B cell (primary cell): ENCODE results near the gene PLP1. TPM values are rescaled to one million over a fixed set of nuclear protein-coding genes. Genes with fewer than 3 reads are reported as not detected.

Experiments used
- ATAC-seq: fragments of 200-7000 bp; cut with Tn5 transposase; one replicate; pipeline ENCODE4 v1.10.0; 2021; ENCODE audit warnings: low read depth, mild to moderate bottlenecking, moderate number of reproducible peaks, moderate library complexity
- CTCF ChIA-PET: fragments of 350-600 bp; sonication (Branson Sonifier 250); formaldehyde crosslinking; loops from one replicate; lab custom pipeline; 2021; ENCODE audit warnings: antibody characterized with exemption, inconsistent platforms; lab: Charles Lee
- POLR2A ChIA-PET: fragments of 350-600 bp; sonication (Branson Sonifier 250); formaldehyde crosslinking; loops from one replicate; lab custom pipeline; 2021; ENCODE audit warnings: antibody characterized with exemption; lab: Charles Lee
- DNase-seq: peaks from one replicate; pipeline ENCODE4 v3.0.0; 2013
- H2AFZ ChIP-seq: 2 replicates; pipeline ENCODE4 v1.6.1; 2012; ENCODE audit warnings: mild to moderate bottlenecking, low read depth, low read length; ENCODE audit not compliant: insufficient read depth, poor library complexity, severe bottlenecking
- H3K27ac ChIP-seq, 2 donors: 1 replicate in 1 of 2; 2 replicates in 1 of 2; pipeline ENCODE4 v1.5.1; 2012 to 2013; ENCODE audit warnings: low read length in 2 of 2, mild to moderate bottlenecking in 2 of 2, moderate library complexity in 1 of 2
- H3K27me3 ChIP-seq, 4 experiments: fragments of 200-600 bp in 1 of 4; sonication (generic) in 1 of 4; replicated peaks in 1 of 4; 1 replicate in 2 of 4; 2 replicates in 2 of 4; pipeline versions ENCODE4 v1.6.1 to v1.7.0; 2013 to 2016; ENCODE audit warnings: low read length in 3 of 4, mild to moderate bottlenecking in 2 of 4, mixed read lengths in 1 of 4, moderate library complexity in 1 of 4; ENCODE audit not compliant: insufficient read depth in 4 of 4, control insufficient read depth in 3 of 4; ENCODE audit errors: control extremely low read depth in 1 of 4
- H3K36me3 ChIP-seq, 2 experiments: replicated peaks in 1 of 2; 1 replicate in 1 of 2; 2 replicates in 1 of 2; pipeline versions ENCODE4 v1.6.1 to v1.7.1; 2013; ENCODE audit warnings: low read length in 1 of 2; ENCODE audit not compliant: insufficient read depth in 2 of 2, control insufficient read depth in 1 of 2; ENCODE audit errors: control extremely low read depth in 1 of 2, extremely low read depth in 1 of 2
- H3K4me1 ChIP-seq, 2 donors: fragments of 200-600 bp in 1 of 2; sonication (generic) in 1 of 2; 1 replicate in 1 of 2; 2 replicates in 1 of 2; pipeline versions ENCODE4 v1.5.1 to v1.6.1; 2013 to 2017; ENCODE audit warnings: low read length in 2 of 2; ENCODE audit not compliant: control insufficient read depth in 2 of 2, insufficient read depth in 2 of 2
- H3K4me2 ChIP-seq: replicated peaks from 2 replicates; pipeline ENCODE3; 2012; ENCODE audit warnings: mild to moderate bottlenecking, low read depth, low read length; ENCODE audit not compliant: poor library complexity, severe bottlenecking
- H3K4me3 ChIP-seq, 5 experiments: fragments of 200-600 bp in 1 of 5; sonication (generic) in 1 of 5; 1 replicate in 3 of 5; 2 replicates in 2 of 5; pipeline versions ENCODE4 v1.5.1 to v1.7.0; 2011 to 2016; ENCODE audit warnings: low read length in 4 of 5, mild to moderate bottlenecking in 4 of 5, low read depth in 2 of 5, control low read depth in 1 of 5, moderate library complexity in 1 of 5; ENCODE audit not compliant: insufficient read depth in 1 of 5; ENCODE audit errors: control extremely low read depth in 1 of 5, extremely low read depth in 1 of 5
- H3K79me2 ChIP-seq: fragments of 200-600 bp; sonication (generic); one replicate; pipeline ENCODE4 v1.6.0; 2016; ENCODE audit warnings: low read length; ENCODE audit not compliant: control insufficient read depth, insufficient read depth
- H3K9ac ChIP-seq: fragments of 200-600 bp; sonication (generic); 2 replicates; pipeline ENCODE4 v1.6.1; 2017; ENCODE audit warnings: mild to moderate bottlenecking, low read length, moderate library complexity
- H3K9me3 ChIP-seq, 3 donors: one replicate each; pipeline versions ENCODE4 v1.6.1 to v1.7.1; 2013; ENCODE audit warnings: low read length in 2 of 3; ENCODE audit not compliant: control insufficient read depth in 2 of 3, insufficient read depth in 1 of 3; ENCODE audit errors: control extremely low read depth in 1 of 3
- H4K20me1 ChIP-seq: 2 replicates; pipeline ENCODE4 v1.6.0; 2012; ENCODE audit warnings: mild to moderate bottlenecking, low read length; ENCODE audit not compliant: insufficient read depth, control insufficient read depth, poor library complexity, severe bottlenecking
- H3K27ac Mint-ChIP-seq: one replicate; pipeline ENCODE4 v1.8.0; 2021; ENCODE audit warnings: mixed read lengths
- H3K27me3 Mint-ChIP-seq: one replicate; pipeline ENCODE4 v1.8.0; 2021; ENCODE audit warnings: mixed read lengths
- H3K4me1 Mint-ChIP-seq: one replicate; pipeline ENCODE4 v1.8.0; 2021; ENCODE audit warnings: mixed read lengths
- H3K4me3 Mint-ChIP-seq: one replicate; pipeline ENCODE4 v1.8.0; 2021; ENCODE audit warnings: mixed read lengths
- H3K9me3 Mint-ChIP-seq: one replicate; pipeline ENCODE4 v1.8.0; 2022; ENCODE audit warnings: mixed read lengths; ENCODE audit not compliant: insufficient read depth
- CTCF ChIP-seq: fragments of 200-600 bp; IDR thresholded peaks from one replicate; pipeline ENCODE4 v1.8.0; 2022; ENCODE audit warnings: antibody characterized with exemption, mild to moderate bottlenecking
- EZH2 ChIP-seq: IDR thresholded peaks from 2 replicates; pipeline ENCODE4 v1.6.1; 2012; ENCODE audit warnings: borderline replicate concordance, low read depth, mild to moderate bottlenecking, moderate library complexity, low read length; ENCODE audit not compliant: insufficient read depth, poor library complexity, severe bottlenecking
- WGBS: methylation state at CpG from one replicate; pipeline ENCODE4 v1.1.5; 2013; ENCODE audit warnings: missing lambda C conversion rate; ENCODE audit not compliant: insufficient coverage; 5-methylcytosine and 5-hydroxymethylcytosine counted together
- intact Hi-C: fragments of 100-400 bp; cut with micrococcal nuclease; formaldehyde crosslinking; loops from one replicate; pipeline ENCODE4 v1.10.0; 2022
- polyA plus RNA-seq: library from polyadenylated mRNA; depleted of rRNA; stranded (reverse); fragments of >200 nt; gene quantifications from 2 replicates; pipeline ENCODE4 v1.2.3, GENCODE V29; 2012
- total RNA-seq, 2 donors: library from RNA; stranded (reverse); fragments of 120-200 nt in 1 of 2; gene quantifications; 1 replicate in 1 of 2; 2 replicates in 1 of 2; pipeline versions ENCODE4 v1.2.3 to v1.2.4, GENCODE V29; 2013 to 2022

Gene PLP1
- total and polyA plus RNA-seq, 2 donors (not counting 1 experiment from before 2014, with no cell fraction given) = not detected

- Histone ChIP-seq H4K20me1 (no peaks in the 10 kb centered on the region), H3K36me3 (no peaks in the 10 kb centered on the region), H3K27ac (no peak overlapping the region), H3K79me2 (no peaks in the 10 kb centered on the region), H3K9me3 (no peaks in the 10 kb centered on the region), H2AFZ (no peak overlapping the region), H3K4me3 (no peak overlapping the region), H3K4me2 (no peak overlapping the region), H3K27me3 (no peaks in the 10 kb centered on the region), H3K4me1 (no peaks in the 10 kb centered on the region), H3K9ac (no peak overlapping the region)
- no peak overlapping the region for H3K4me3 Mint-ChIP-seq
- ATAC-seq (no peak), DNase-seq (no peak)
- H3K27me3 Mint-ChIP-seq = no peaks in the 10 kb centered on the region
- POLR2A ChIA-PET = no interaction called here
- WGBS = 100% methylated on average over 1 of the region's 6 CpGs
- TF ChIP-seq CTCF (no peak), EZH2 (no peak)
- CTCF ChIA-PET = no interaction called here
- H3K27ac Mint-ChIP-seq = no peak overlapping the region
- H3K4me1 Mint-ChIP-seq = no peaks in the 10 kb centered on the region
- H3K9me3 Mint-ChIP-seq = no peaks in the 10 kb centered on the region
- intact Hi-C loops = no loop called here
Observed at GRCh38 chrX:103742339-103742738, 34.3 kb upstream of the PLP1 start.

- Histone ChIP-seq H3K4me2 (no peak overlapping the region), H3K4me1 (no peaks in the 10 kb centered on the region), H3K79me2 (no peaks in the 10 kb centered on the region), H3K27ac (no peak overlapping the region), H2AFZ (no peak overlapping the region), H3K4me3 (no peak overlapping the region), H3K27me3 (peaks cover 0 to 3% (median 0%) of the 10 kb centered on the region in 4 experiments), H3K9me3 (no peaks in the 10 kb centered on the region), H4K20me1 (no peaks in the 10 kb centered on the region), H3K9ac (no peak overlapping the region), H3K36me3 (no peaks in the 10 kb centered on the region)
- CTCF ChIA-PET = no interaction called here
- POLR2A ChIA-PET = no interaction called here
- no peak for TF ChIP-seq CTCF
- DNase-seq = no peak
- WGBS = no CpG with 5 or more reads among the region's 2 CpGs
- no peaks in the 10 kb centered on the region for H3K4me1 Mint-ChIP-seq
- no peaks in the 10 kb centered on the region for H3K27me3 Mint-ChIP-seq
- H3K27ac Mint-ChIP-seq = no peak overlapping the region
- intact Hi-C loops = no loop called here
- no peak for ATAC-seq
- H3K9me3 Mint-ChIP-seq = no peaks in the 10 kb centered on the region
- no peak overlapping the region for H3K4me3 Mint-ChIP-seq
Observed at GRCh38 chrX:103747163-103747562, 29.5 kb upstream of the PLP1 start.
